NCI-H2107 treated with DMSO at 0.1 percent for 48 hours (cell line): Measurements from ENCODE around the gene NQO1.
"Not testable (repeated sequence)": the region's sequence is repeated elsewhere in the genome, so short reads cannot be mapped to it uniquely, and the experiment has no call there.

ENCODE experiments used
- DNase-seq: peaks from one replicate; lab custom pipeline; 2025; ENCODE audit not compliant: unreplicated experiment; lab: John Stamatoyannopoulos, UW

Gene NQO1

GRCh38 chr16:69744363-69745231 is 18.2 kb upstream of the NQO1 start:
- DNase-seq, result no peak

- DNase-seq, result no peak
These were observed 15.9 kb upstream of the NQO1 start for GRCh38 chr16:69741951-69742904.

- DNase-seq, result no peak
These were observed 15.2 kb upstream of the NQO1 start for GRCh38 chr16:69741519-69741918.

DNA sequence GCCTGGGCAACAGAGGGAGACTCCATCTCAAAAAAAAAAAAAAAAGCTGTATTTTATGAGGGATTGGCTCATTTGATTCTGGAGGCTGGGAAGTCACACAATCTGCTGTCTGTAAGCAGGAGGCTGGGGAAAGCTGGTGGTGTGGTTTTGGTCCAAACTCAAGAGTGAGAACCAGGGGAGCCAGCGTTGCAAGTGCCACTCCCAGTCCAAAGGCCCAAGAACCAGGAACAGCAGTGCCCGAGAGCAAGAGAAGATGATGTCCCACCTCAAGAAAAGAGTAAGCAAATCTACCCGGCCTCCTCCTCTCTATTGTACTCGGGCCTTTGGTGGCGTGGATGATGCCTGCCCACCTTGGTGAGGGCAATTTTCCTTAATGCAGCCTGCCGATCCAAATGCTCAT is 5.7 kb upstream of the NQO1 start:
- no peak for DNase-seq

- DNase-seq, result not testable (repeated sequence)
These were observed 4.9 kb upstream of the NQO1 start for GRCh38 chr16:69731280-69731679.

- not testable (repeated sequence) for DNase-seq
These were observed 2.7 kb upstream of the NQO1 start for GRCh38 chr16:69729030-69729429.

DNA sequence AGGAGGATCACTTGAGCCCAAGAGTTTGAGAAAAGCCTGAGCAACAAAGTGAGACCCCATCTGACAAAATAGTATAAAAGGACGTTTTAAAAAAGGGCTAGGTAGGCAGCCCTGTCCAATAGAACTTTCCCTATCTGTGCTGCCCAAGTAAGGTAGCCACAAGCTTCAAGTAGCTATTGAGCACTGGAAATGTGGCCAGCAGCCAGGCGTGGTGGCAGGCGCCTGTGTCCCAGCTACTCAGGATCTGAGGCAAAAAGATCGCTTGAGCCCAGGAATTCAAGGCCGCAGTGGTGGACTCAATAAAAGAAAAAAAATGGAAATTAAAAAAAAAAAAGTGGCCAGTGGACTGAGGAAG is 1.5 kb upstream of the NQO1 start:
- DNase-seq, result peak; percentile 32

- DNase-seq, result no peak
These were observed 664 bp downstream of the NQO1 start for GRCh38 chr16:69725480-69726312.

DNA sequence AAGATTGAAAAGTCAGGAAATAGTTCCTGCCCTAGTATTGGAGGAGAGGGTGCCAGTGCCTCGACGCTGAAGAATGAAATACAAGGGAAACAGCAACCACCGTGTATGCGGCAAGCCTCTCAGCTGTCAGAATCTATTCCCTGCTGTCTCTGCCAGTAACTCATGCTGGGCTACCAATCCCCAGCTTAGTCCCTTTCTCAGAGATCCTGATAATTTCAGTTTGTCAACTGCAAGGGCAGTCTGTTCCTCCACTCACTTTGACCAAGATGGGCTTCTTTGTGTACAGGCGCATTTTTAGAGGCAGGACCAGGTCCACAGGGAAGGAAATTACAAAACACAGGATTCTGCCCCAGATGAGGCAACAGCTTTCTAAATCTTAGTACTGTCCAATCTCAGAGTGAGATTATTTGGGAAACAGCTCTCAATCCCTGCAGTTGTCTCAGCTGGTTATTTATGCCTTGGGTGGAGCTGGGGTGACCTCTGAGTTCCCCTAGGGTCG is 1.3 kb downstream of the NQO1 start:
- no peak for DNase-seq

DNA sequence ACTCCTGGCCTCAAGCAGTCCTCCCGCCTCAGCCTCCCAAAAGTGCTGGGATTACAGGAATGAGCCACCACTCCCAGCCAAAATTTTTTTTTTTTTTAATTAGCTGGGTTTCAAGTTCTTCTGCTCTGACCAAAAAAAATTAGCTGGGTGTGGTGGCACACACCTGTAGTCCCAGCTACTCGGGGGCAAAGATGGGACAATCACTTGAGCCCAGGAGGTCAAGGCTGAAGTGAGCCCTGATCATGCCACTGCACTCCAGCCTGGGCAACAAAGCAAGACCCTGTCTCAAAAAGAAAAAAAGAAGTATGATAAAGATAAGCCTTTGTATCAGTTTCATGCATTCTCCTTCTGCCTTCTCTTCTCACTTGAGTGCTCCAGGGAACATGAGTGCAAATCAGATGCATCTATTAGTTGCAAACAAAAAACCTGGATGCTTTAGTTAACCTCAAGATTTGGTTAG is 1.9 kb downstream of the NQO1 start:
- DNase-seq, result no peak

- no peak for DNase-seq
These were observed 4.9 kb downstream of the NQO1 start for GRCh38 chr16:69721441-69721957.

DNA sequence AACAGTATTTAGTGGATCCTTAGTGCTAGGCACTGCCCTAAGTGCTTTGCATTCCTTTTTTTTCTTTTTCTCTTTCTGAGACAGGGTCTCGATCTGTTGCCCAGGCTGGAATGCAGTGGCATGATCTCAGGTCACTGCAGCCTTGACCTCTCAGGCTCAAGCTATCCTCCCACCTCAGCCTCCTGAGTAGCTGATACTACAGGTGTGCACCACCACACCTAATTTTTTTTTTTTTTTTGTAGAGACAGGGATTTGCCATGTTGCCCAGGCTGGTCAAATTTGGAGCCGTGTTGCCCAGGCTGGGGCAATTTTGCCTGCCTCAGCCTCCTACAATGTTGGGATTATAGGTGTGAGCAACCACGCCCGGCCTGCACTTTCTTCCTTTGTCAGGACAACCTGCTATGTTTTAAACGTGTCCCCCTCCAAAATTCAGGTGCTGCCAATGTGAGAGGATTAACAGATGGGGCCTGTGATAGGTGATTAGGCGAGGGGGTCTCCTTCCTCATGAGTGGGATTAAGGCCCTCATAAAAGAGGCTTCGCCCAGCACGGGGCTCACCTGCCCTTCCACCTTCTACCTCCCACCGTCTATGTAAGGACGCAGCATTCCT is 5.4 kb downstream of the NQO1 start:
- DNase-seq, result no peak

GRCh38 chr16:69718111-69718764 is 8.1 kb downstream of the NQO1 start:
- DNase-seq, result no peak

GRCh38 chr16:69717066-69717465 is 9.3 kb downstream of the NQO1 start:
- no peak for DNase-seq

DNA sequence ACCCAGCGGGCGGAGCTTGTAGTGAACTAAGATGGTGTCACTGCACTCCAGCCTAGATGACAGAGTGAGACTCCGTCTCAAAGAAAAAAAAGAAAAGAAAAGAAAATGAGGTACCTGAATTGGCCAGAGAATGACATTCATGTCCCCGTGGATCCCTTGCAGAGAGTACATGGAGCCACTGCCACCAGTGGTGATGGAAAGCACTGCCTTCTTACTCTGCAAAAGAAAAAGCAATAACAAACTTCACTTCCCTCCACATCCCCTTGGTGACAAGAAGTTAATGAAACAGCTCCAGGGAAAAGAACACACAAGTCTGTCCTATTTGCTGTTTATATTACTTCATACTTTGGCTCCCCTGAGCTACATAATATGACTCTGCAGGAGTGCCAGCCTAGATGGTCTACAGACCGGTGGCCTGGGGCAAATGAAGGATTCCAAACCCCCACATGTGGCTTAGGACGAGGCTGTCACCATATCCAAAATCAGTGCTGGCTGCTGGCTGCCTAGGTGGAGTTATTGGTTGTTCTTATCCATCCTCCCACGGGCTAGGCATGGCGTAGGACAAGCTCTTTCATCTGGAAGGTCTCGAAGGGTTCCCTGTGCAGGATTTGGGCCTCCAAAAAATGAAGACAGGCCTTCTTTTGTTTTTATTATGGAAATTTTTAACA is 13.3 kb downstream of the NQO1 start:
- DNase-seq, result no peak

DNA sequence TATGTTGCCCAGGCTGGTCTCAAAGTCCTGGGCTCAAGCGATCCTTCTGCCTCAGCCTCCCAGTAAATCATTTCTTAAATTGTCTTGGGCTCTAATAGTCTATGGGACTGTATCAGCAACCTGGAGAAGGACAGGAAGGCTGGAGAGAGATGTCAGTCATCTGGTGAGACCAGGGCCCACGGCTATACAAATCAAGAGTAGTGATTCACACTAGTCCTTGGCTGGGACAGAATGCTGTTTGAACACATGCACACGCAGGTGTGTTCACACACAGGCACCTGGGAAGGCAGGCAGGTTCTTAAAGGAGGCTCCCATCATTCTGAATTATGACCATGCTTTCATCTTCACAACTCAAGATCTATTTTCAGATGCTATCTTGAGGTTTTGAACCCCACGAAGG is 14.1 kb downstream of the NQO1 start:
- no peak for DNase-seq

DNA sequence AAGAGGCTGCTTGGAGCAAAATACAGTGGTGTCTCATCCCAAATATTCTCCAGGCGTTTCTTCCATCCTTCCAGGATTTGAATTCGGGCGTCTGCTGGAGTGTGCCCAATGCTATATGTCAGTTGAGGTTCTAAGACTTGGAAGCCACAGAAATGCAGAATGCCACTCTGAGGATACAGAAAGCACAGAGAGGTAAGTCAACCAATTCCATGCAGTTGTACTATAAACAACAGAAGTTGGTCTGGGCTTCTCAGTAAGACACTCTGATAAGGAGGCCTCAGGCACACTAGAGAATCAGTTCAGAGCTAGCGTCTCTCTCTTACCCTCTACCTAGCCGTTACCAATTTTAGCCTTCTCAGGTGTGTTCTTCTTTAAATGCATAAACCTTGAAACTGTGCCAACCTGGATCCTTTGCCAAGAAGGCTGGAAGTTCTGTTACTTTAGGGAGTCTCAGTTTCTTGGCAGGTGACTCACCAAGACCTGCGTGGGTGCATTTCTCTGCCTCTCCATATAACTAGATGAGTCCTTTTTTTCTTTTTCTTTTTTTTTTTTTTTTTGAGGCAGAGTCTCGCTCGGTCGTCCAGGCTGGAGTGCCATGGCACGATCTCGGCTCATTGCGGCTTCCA is 15.1 kb downstream of the NQO1 start:
- no peak for DNase-seq

DNA sequence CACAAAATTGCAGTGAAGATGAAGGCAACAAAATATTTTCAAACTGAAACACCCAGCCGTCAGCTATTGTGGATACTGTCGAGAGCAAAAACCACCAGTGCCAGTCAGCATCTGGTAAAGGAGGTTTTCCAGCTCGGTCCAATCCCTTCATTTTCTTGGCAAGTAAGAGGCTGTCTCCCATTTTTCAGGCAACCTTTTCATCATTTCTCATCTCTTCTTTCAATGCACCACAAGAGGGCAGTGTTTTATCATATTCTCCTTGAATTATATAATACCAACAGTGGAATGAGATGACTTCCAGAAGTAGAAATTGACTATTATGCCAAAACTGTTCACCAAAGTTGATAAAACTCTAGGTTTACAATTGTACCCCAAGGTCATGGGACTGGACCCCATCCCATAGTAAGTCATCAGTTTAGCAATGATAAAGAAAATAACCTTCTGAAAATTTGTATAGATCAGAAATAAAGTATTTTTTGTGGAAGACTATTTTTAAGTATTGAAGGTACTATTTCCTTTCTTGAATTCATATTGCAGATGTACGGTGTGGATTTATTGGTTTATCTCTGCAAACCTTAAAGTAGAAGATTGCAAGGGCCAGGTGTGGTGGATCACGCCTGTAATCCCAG is 16.8 kb downstream of the NQO1 start:
- DNase-seq, result peak; percentile 84
